BLaER1 treated with 17β-estradiol and CSF1 and Interleukin-3, amounts not matched to agents 10 nM and 100 nM (cell line): ENCODE measurements around the gene PRDM5.

Experiments
- H3K27ac ChIP-seq, 11 experiments: shearing (Covaris generic); formaldehyde crosslinking; 2 replicates each; pipeline ENCODE4 v1.8.1; 2022
- H3K27me3 ChIP-seq, 11 experiments: shearing (Covaris generic); formaldehyde crosslinking; 2 replicates each; pipeline ENCODE4 v1.8.1; 2022
- H3K36me3 ChIP-seq, 11 experiments: shearing (Covaris generic); formaldehyde crosslinking; 2 replicates each; pipeline ENCODE4 v1.8.1; 2022
- H3K4me1 ChIP-seq, 10 experiments: shearing (Covaris generic); formaldehyde crosslinking; 2 replicates each; pipeline ENCODE4 v1.8.1; 2022
- H3K4me2 ChIP-seq, 11 experiments: shearing (Covaris generic); formaldehyde crosslinking; 2 replicates each; pipeline ENCODE4 v1.8.1; 2022
- H3K4me3 ChIP-seq, 10 experiments: shearing (Covaris generic); formaldehyde crosslinking; 2 replicates each; pipeline ENCODE4 v1.8.1; 2022
- H3K9ac ChIP-seq, 11 experiments: shearing (Covaris generic); formaldehyde crosslinking; 2 replicates each; pipeline ENCODE4 v1.8.1; 2022
- H3K9me3 ChIP-seq, 11 experiments: shearing (Covaris generic); formaldehyde crosslinking; replicated peaks in 1 of 11; 2 replicates each; pipeline ENCODE4 v1.8.1; 2022
- H4K20me1 ChIP-seq, 11 experiments: shearing (Covaris generic); formaldehyde crosslinking; 2 replicates each; pipeline ENCODE4 v1.8.1; 2022
- Cebpa-rat ChIP-seq, 11 experiments: shearing (Covaris generic); IDR thresholded peaks; 2 replicates each; pipeline ENCODE4 v1.8.1; 2022

PRDM5 gene

GRCh38 chr4:120692964-120693363 is 229.6 kb downstream of the PRDM5 start:
- no peak overlapping the region for H3K9ac ChIP-seq
- H4K20me1 ChIP-seq = no peaks in the 10 kb centered on the region
- H3K4me1 ChIP-seq = peaks cover 0 to 12% (median 0%) of the 10 kb centered on the region in 10 experiments; a peak in 5 of 20 replicates
- H3K4me2 ChIP-seq = peak overlapping the region in 2 of 11 experiments; percentile 38 to 39; a peak in 3 of 22 replicates
- TF ChIP-seq Cebpa-rat (IDR thresholded peaks at IDR 0.05) = no peak
- H3K4me3 ChIP-seq = no peak overlapping the region
- no peaks in the 10 kb centered on the region for H3K9me3 ChIP-seq
- H3K27me3 ChIP-seq = no peaks in the 10 kb centered on the region
- H3K27ac ChIP-seq = peak overlapping the region in 2 of 11 experiments; percentile 23 to 31; a peak in 2 of 22 replicates
- no peaks in the 10 kb centered on the region for H3K36me3 ChIP-seq

DNA sequence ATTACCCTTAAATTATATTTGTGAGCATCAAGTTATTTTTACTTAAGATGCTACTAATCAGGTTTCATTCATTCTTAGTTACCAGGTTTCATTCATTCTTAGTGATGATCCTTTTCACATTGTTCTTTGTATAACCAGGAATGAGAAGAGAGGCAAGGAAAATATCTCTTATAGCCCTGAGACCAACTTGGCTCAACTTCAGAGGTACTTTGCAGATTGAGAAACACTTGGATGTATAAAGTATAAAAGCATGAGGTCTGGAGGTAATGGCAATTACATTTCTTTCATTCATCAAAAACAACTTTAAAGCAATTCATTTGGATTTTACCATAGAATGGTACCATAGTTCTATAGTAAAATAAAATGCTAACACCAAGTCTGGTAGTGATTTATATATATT is 231.0 kb downstream of the PRDM5 start:
- H3K36me3 ChIP-seq = no peaks in the 10 kb centered on the region
- H3K27me3 ChIP-seq = no peaks in the 10 kb centered on the region
- no peak overlapping the region for H3K4me3 ChIP-seq
- H3K27ac ChIP-seq = no peak overlapping the region
- no peaks in the 10 kb centered on the region for H3K9me3 ChIP-seq
- no peak overlapping the region for H3K4me2 ChIP-seq
- H3K9ac ChIP-seq = no peak overlapping the region
- peaks cover 0 to 12% (median 0%) of the 10 kb centered on the region in 10 experiments; a peak in 5 of 20 replicates for H3K4me1 ChIP-seq
- H4K20me1 ChIP-seq = no peaks in the 10 kb centered on the region
- no peak for TF ChIP-seq Cebpa-rat (IDR thresholded peaks at IDR 0.05)

GRCh38 chr4:120691106-120691505 is 231.4 kb downstream of the PRDM5 start:
- TF ChIP-seq Cebpa-rat (IDR thresholded peaks at IDR 0.05) = no peak
- Histone ChIP-seq H3K9me3 (no peaks in the 10 kb centered on the region), H3K27ac (no peak overlapping the region), H3K4me2 (no peak overlapping the region), H3K27me3 (no peaks in the 10 kb centered on the region), H3K4me3 (no peak overlapping the region), H3K4me1 (peaks cover 0 to 12% (median 0%) of the 10 kb centered on the region in 10 experiments; a peak in 5 of 20 replicates), H3K36me3 (no peaks in the 10 kb centered on the region), H3K9ac (no peak overlapping the region), H4K20me1 (no peaks in the 10 kb centered on the region)

- H4K20me1 ChIP-seq = no peaks in the 10 kb centered on the region
- no peaks in the 10 kb centered on the region for H3K36me3 ChIP-seq
- H3K9me3 ChIP-seq = no peaks in the 10 kb centered on the region
- H3K4me2 ChIP-seq = no peak overlapping the region
- H3K27ac ChIP-seq = no peak overlapping the region
- TF ChIP-seq Cebpa-rat (IDR thresholded peaks at IDR 0.05) = no peak
- no peak overlapping the region for H3K9ac ChIP-seq
- no peaks in the 10 kb centered on the region for H3K27me3 ChIP-seq
- peaks cover 0 to 12% (median 0%) of the 10 kb centered on the region in 10 experiments; a peak in 5 of 20 replicates for H3K4me1 ChIP-seq
- H3K4me3 ChIP-seq = no peak overlapping the region
Measured at GRCh38 chr4:120688791-120689190, 233.7 kb downstream of the PRDM5 start.

DNA sequence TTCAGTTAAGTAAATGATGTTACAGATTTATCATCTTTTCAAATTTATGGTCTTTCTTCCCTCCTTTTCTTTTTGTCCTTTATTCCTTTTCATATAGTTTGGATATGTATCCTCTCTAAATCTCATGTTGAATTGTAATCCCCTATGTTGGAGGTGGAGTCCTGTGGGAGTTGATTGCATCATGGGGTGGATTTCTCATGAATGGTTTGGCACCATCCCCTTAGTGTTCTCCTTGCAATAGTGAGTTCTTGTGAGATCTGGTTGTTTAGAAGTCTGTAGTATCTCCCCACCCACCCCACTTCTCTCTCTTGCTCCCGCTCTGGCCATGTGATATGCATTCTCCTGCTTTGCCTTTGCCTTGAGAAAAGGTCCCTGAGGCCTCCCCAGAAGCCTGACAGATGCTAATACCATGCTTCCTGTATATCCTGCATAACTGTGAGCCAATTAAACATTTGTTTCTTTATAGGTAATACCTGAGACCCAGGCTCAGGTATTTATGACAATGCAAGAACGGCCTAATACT is 236.7 kb downstream of the PRDM5 start:
- H3K4me2 ChIP-seq = no peak overlapping the region

GRCh38 chr4:120683897-120684540 is 238.5 kb downstream of the PRDM5 start:
- Histone ChIP-seq H4K20me1 (no peaks in the 10 kb centered on the region), H3K9me3 (no peaks in the 10 kb centered on the region), H3K36me3 (no peaks in the 10 kb centered on the region), H3K9ac (no peak overlapping the region), H3K27me3 (no peaks in the 10 kb centered on the region), H3K4me3 (no peak overlapping the region), H3K4me1 (no peaks in the 10 kb centered on the region), H3K27ac (no peak overlapping the region), H3K4me2 (no peak overlapping the region)
- no peak for TF ChIP-seq Cebpa-rat (IDR thresholded peaks at IDR 0.05)

More for the DNA sequence above, 236.7 kb downstream of the PRDM5 start:
- Histone ChIP-seq H4K20me1 (no peaks in the 10 kb centered on the region), H3K4me3 (no peak overlapping the region), H3K4me1 (peaks cover 0 to 4% (median 0%) of the 10 kb centered on the region in 10 experiments; a peak in 2 of 20 replicates), H3K27ac (no peak overlapping the region), H3K36me3 (no peaks in the 10 kb centered on the region), H3K9me3 (no peaks in the 10 kb centered on the region), H3K27me3 (no peaks in the 10 kb centered on the region), H3K9ac (no peak overlapping the region)
- TF ChIP-seq Cebpa-rat (IDR thresholded peaks at IDR 0.05) = no peak

DNA sequence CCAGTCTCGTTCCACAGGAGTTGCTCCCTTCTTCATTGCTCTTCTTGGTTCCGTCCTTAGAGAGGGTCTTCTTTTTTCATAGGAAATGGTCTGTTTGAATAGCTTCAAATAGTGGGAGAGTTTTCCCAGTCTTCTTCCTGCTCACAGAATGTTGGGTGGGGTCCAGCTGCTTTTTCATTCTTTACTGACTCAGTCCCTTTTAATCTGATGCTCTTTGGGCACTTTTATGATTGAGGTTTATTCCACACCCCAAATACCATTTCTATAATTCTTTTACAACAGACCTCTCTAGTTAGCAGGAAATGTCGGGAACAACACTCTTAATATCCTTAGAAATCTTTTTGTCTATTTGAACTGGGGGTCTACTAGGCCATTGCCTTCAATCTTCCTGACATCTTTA is 239.5 kb downstream of the PRDM5 start:
- TF ChIP-seq Cebpa-rat (IDR thresholded peaks at IDR 0.05) = no peak
- H3K27me3 ChIP-seq = no peaks in the 10 kb centered on the region

GRCh38 chr4:120680647-120681228 is 241.8 kb downstream of the PRDM5 start:
- Histone ChIP-seq H3K27ac (no peak overlapping the region), H3K9ac (no peak overlapping the region), H3K27me3 (no peaks in the 10 kb centered on the region), H3K4me1 (no peaks in the 10 kb centered on the region), H3K4me2 (no peak overlapping the region), H3K9me3 (peaks cover 0 to 6% (median 0%) of the 10 kb centered on the region in 11 experiments; a peak in 2 of 22 replicates), H4K20me1 (no peaks in the 10 kb centered on the region), H3K36me3 (no peaks in the 10 kb centered on the region), H3K4me3 (no peak overlapping the region)
- TF ChIP-seq Cebpa-rat (IDR thresholded peaks at IDR 0.05) = no peak

More for the DNA sequence above, 239.5 kb downstream of the PRDM5 start:
- Histone ChIP-seq H3K4me2 (no peak overlapping the region), H3K9me3 (no peaks in the 10 kb centered on the region), H3K27ac (no peak overlapping the region), H3K9ac (no peak overlapping the region), H4K20me1 (no peaks in the 10 kb centered on the region), H3K36me3 (no peaks in the 10 kb centered on the region), H3K4me1 (no peaks in the 10 kb centered on the region), H3K4me3 (no peak overlapping the region)

DNA sequence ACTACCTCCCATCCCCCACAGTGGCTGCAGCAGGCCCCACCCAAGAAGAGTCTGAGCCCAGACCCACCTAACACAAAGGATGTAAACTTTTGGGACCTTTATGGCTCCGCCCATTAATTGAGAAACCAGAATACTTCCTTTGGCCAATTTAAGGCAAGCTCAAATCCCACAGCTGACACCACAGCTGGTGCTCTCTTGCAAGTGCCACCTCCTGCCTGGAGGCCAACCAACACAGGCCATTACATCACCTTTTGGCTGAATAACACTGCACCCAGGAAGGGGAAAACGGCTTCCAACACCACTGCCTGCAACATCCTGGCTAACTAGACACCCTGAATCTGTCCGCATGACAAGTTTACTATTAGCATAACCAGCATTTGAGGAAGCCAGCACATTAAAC is 248.8 kb downstream of the PRDM5 start:
- H3K4me2 ChIP-seq = no peak overlapping the region
- TF ChIP-seq Cebpa-rat (IDR thresholded peaks at IDR 0.05) = no peak
- no peaks in the 10 kb centered on the region for H4K20me1 ChIP-seq
- H3K27me3 ChIP-seq = no peaks in the 10 kb centered on the region
- H3K9me3 ChIP-seq = peaks cover 0 to 48% (median 12%) of the 10 kb centered on the region in 11 experiments; a peak in 7 of 22 replicates
- no peak overlapping the region for H3K9ac ChIP-seq
- no peaks in the 10 kb centered on the region for H3K4me1 ChIP-seq
- no peak overlapping the region for H3K27ac ChIP-seq
- H3K4me3 ChIP-seq = no peak overlapping the region
- no peaks in the 10 kb centered on the region for H3K36me3 ChIP-seq
